HG02610 (cell line): ENCODE measurements around the gene C1orf146.
"Not testable (repeated sequence)": the region's sequence is repeated elsewhere in the genome, so short reads cannot be mapped to it uniquely, and the experiment has no call there.

ENCODE experiments used
- ATAC-seq: cut with Tn5 transposase; IDR thresholded peaks from one replicate; pipeline ENCODE4 v1.9.1; 2021; ENCODE audit warnings: mild to moderate bottlenecking, moderate library complexity; ENCODE audit not compliant: unreplicated experiment

Gene C1orf146

GRCh38 chr1:92217721-92218120 lies at the start of gene C1orf146:
Gene C1orf146, plus strand, starts transcription at chr1:92217915. Its CDS starts 13,506 bp downstream, at chr1:92231421.
- ATAC-seq = no peak

DNA sequence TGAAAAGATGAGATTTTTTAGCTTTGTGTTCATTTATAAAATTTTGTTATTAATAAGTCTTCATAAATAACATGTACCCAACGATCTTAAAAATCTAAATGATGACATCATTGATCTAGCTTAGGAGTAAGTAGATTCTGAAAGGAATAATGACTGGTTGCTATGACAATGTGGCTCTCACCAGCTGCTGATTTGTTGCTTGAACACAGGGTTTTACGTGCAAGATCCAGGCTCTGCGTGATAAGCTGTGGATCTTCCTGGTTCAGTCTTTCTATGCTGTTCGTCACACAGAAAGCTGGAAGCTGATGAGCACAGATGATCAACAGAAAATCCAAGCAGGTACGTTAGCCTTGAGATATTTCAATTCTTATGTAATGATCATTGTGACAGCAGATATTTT lies 49.1 kb upstream of the C1orf146 start:
- no peak for ATAC-seq

- no peak for ATAC-seq
These were observed 48.3 kb upstream of the C1orf146 start for GRCh38 chr1:92169214-92170005.

DNA sequence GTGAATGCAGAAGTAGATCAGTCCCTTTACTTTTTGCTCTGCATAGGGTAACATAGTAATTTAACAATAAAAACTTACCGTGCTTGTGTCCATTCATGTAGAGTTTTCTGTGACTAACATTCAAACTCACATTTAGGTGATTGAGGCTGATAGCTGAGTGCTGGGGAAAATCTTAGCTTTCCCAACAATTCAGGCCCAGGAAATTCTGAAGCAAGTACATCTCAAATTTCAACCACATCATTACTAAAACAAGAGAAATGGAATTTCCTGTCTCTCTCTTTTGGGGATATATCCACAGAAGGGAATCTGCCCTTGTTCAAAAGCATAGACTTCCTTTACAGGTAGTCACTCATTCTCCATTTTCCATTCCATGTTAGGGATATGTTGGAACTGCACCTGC lies 33.1 kb upstream of the C1orf146 start:
- no peak for ATAC-seq

DNA sequence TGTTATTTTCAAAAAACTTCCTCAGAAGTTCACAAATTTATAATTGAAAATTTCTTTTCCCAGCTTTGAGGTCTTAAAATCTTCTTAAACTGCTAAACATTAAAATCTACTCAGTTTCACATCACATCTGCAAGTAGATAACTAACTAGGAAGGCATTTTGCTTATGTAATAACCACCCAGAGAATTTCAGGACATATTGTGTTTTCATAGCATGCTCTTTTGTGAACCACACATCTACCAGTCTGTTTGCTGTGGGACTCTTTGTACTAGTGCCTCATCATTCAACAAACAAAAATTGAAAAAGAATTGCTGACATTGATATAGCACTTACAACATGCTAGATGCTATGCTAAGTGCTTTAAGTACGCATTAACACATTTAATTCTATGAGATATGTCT lies 31.6 kb upstream of the C1orf146 start:
- no peak for ATAC-seq

DNA sequence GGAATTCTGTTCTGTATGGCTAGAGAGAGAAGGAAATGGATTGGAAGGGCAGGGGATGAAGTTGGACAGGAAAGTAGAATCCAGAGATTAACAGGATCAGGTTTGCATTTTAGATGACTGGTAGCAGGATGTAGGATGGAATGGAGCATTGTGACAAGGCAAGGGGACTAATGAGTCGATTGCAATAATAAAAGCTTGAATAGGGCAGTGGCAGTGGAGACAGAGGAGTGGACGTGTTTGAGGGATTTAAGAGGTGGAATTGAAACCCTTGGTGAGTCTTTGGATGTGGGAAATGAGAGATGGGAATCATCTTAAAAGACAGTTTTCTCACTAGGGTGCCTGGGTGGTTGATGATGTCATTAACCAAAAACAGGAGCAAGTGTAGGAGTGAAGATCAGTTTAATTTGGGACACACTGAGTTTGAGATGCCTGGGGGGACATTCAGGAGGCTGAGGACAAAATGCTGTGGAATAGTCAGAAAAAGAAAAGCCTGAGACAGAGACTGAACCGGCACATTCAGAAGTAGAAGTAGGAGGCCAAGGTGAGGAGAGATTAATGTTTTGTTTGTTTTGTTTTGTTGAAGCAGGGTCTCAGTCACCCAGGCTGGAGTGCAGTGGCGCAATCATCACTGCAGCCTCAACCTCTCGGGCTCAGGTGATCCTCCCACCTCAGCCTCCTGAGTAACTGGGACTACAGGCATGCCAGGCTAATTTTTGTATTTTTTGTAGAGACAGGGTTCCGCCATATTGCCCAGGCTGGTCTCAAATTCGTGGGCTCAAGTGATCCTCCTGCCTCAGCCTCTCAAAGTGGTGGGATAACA lies 29.1 kb upstream of the C1orf146 start:
- ATAC-seq = no peak

GRCh38 chr1:92191726-92192125 lies 26.0 kb upstream of the C1orf146 start:
- ATAC-seq = no peak

GRCh38 chr1:92192246-92192645 lies 25.5 kb upstream of the C1orf146 start:
- ATAC-seq = no peak

DNA sequence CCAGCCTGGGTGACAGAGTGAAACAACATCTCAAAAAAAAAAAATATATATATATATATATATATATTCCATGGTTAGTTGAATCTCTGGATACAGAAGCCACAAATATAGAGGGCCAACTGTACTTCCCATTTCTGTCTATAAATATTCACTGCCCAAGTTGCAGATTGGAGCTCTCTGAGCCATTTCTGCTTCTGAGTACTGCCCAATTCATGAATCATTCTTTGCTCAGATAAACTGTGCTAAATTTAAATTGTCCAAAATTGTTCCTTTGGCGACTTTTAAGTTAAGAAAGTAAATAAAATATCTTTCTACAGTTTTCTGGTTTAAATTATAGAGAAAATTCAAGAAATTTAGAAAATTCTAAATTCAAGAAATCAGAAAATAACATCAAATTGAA lies 23.2 kb upstream of the C1orf146 start:
- ATAC-seq = no peak

- no peak for ATAC-seq
These were observed 15.7 kb upstream of the C1orf146 start for GRCh38 chr1:92201973-92202372.

DNA sequence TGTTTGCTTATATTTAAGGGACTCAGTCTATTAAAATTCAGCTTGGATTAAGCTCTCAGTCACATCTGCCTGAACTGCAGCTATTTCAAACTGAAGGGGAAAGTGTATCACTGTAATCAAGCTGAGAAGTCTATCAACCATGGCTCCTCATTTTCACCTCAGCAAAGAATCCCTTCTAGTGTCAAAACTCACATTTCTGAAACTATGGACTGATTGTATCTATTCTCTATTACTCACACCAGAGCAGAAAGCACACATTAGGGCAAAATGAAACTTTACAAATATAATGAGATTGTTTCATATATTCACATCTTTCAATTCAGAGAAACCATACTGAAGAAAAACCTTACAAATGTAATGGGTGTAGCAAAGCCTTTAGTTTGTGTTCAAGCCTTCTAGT lies 14.6 kb upstream of the C1orf146 start:
- ATAC-seq = no peak

GRCh38 chr1:92210701-92211100 lies 7.0 kb upstream of the C1orf146 start:
- ATAC-seq = no peak

DNA sequence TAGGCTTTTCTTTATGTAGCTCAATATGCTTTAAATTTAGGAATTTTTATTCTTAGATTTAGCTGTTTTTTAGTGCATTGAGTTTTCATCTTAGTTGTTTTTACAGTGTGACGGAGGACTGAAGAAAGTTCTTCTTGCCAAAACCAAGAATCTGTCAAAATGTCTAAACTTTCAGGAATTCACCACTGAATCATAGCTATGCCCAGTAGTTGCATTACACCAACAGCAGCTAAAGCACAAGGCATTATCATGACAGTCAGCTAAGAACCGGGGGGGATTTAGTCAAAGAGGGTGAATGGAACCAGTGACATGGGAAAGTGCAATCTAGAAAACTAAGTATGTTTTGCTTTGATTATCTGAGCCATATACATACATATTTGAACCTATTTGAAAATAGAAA lies 6.5 kb upstream of the C1orf146 start:
- ATAC-seq = no peak

DNA sequence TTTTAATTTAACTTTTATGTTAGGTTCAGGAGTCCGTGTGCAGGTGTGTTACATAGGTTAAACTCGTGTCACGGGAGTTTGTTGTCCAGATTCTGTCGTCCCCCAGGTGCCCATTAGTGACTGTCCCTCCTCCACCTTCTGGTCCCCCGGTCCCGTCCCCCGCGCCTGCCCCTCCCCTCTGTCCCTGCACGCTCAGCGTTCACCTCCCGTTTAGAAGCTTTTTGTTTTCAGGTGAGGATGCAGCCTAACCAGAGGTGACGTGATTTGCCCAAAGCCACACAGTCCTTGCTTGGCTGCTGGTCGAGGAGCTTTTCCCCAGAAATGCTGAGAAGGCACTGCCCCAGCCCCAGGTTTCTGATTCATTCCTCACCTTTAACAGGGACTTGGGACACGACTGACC lies 844 bp downstream of the C1orf146 start:
- ATAC-seq = no peak

DNA sequence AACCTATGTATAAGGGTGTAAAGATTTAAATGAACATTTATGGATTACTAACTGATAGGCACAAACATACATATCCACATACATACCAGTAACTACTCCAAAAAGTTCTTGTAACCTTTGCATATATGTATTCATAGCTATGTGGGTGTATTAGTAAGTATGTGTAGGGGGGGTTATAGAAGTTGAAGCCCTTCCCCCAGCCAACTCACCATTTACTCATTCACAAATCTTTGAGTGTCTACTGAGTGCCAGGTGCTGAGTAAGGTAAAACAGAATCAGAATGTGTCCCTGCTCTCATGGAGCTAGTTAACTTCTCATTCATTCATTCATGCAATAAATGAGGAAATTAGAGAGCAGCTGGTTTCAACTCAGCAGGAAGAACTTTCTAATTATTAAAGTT lies 1.3 kb downstream of the C1orf146 start:
- no peak for ATAC-seq

DNA sequence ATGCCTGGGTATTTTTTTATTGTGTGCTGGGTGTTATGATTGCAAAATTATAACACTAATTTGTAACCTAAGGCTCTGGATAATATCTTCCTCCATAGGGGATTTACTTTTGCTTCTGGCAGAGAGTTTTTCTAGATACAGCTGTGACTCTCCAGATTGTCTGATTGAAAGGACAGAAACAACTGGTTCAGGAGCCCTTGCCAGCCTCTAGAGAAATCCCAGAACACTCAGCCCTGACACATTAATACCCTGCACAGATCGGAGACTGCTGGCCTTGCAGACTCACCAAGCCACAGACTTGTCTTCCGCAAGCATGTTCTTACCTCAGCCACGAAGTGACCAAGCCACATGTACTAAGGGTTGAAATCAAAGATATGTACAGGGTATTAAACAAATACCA lies 10.7 kb downstream of the C1orf146 start:
- ATAC-seq = no peak

GRCh38 chr1:92230736-92231135 lies 13.0 kb downstream of the C1orf146 start:
- no peak for ATAC-seq

DNA sequence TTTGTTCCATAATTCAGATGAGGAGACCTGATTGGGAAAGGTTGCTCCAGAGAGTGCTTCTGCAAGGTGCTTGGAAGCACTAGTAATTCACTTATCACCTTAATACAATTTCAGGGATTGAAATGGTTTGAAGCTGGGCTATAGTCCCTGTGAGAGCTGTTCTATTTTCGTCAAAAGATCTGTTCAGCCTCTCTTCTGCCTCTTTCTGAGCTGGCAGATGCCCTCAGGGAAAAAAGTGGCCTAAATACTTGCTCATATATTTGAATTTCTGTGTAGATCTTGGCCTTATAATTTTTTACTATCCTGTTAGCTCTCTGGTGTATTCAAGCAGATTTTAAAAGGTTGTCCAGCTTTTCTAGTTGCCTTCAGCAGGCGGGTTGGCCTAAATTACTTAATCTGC lies 22.3 kb downstream of the C1orf146 start:
- ATAC-seq = no peak

GRCh38 chr1:92244376-92244775 lies 26.7 kb downstream of the C1orf146 start:
- ATAC-seq = no peak

- not testable (repeated sequence) for ATAC-seq
These were observed 37.0 kb downstream of the C1orf146 start for GRCh38 chr1:92254714-92255113.

DNA sequence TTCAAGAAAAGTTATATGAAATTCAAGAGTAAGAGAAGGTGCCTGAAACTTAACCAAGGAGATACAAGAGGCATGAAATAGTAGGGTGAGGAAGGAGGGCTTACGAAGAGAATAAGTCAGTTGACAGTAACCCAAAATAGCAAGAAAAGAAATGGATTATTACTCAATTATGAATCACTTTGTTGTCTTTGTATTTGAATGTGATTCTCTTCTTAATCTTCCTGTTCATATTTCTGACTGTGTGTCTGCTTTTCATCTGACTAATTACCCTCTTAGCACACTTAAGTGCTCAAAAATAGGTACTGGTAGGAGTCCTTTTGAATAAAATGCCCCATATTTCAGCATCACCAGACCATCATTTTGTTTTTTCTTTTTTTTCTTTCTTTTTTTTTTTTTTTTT lies 41.6 kb downstream of the C1orf146 start:
- no peak for ATAC-seq

- ATAC-seq = no peak
These were observed 44.8 kb downstream of the C1orf146 start for GRCh38 chr1:92262516-92262915.
